VCaP (cell line): ENCODE data around the gene FOXN3.

ENCODE experiments used
- H3K27ac ChIP-seq: fragments of 450-650 bp; 2 replicates; pipeline ENCODE4 v1.5.1; 2017
- TF ChIP-seq, protein P1 (sequence below): fragments of 450-650 bp; conservative IDR thresholded peaks from 2 replicates; pipeline ENCODE4 v1.5.1; 2017; ENCODE audit warnings: mild to moderate bottlenecking, moderate library complexity

FOXN3 gene

DNA sequence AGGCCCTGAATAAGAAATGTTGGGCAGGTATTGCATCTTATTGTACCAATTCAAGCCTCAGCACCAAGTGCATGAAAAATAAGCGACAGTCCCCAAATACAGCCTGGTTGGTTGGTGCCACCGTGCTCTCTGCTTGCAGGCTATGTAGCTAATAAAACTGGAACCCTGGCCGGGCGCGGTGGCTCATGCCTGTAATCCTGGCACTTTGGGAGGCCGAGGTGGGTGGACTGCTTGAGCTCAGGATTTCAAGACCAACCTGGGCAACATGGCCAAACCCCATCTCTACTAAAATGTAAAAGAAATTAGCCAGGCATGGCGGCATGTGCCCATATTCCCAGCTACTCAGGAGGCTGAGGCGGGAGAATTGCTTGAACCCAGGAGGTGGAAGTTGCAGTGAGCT lies 25.5 kb downstream of the FOXN3 start:
- no peak overlapping the region for H3K27ac ChIP-seq
- TF ChIP-seq, protein P1, sequence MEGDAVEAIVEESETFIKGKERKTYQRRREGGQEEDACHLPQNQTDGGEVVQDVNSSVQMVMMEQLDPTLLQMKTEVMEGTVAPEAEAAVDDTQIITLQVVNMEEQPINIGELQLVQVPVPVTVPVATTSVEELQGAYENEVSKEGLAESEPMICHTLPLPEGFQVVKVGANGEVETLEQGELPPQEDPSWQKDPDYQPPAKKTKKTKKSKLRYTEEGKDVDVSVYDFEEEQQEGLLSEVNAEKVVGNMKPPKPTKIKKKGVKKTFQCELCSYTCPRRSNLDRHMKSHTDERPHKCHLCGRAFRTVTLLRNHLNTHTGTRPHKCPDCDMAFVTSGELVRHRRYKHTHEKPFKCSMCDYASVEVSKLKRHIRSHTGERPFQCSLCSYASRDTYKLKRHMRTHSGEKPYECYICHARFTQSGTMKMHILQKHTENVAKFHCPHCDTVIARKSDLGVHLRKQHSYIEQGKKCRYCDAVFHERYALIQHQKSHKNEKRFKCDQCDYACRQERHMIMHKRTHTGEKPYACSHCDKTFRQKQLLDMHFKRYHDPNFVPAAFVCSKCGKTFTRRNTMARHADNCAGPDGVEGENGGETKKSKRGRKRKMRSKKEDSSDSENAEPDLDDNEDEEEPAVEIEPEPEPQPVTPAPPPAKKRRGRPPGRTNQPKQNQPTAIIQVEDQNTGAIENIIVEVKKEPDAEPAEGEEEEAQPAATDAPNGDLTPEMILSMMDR, result no peak

DNA sequence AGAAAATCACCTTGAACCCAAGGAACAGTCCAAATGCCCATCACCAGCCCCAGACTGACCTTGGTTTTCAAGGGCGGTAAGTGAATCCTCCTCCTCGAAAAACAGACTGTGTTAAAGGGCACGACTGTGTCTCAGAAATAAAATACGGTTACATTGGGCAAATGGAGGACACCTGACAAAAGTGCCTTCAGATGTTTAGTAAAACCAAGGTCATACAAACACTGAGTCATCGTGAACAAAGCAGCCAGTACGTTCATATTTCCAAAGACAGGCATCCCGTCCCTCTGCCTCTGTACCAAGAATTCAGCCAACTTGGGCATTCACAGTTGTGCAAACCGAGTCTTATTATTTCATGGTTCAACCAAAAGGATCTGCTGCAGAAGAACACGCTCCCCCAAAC lies 25.9 kb downstream of the FOXN3 start:
- TF ChIP-seq, protein P1, result no peak
- H3K27ac ChIP-seq, result no peak overlapping the region

DNA sequence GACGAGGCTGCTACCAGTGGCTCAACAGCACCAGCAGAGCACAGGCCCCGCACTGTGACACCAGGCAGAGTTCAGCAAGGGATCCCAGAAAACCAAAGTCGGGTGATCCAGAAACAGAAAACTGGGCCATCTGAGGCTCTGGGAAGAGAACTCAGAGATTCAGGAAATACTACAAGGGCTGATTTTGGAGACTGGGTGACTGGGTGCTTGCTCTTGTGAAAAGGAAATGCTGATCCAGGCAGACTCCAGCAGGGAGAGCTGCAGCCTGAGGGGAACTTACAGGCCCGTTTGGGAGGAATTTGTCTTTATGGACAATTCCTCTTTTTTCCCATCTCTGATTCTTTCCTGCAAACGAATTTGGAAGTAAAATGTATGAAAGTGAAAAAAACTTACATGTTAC lies 28.2 kb downstream of the FOXN3 start:
- no peak overlapping the region for H3K27ac ChIP-seq
- TF ChIP-seq, protein P1, result no peak

DNA sequence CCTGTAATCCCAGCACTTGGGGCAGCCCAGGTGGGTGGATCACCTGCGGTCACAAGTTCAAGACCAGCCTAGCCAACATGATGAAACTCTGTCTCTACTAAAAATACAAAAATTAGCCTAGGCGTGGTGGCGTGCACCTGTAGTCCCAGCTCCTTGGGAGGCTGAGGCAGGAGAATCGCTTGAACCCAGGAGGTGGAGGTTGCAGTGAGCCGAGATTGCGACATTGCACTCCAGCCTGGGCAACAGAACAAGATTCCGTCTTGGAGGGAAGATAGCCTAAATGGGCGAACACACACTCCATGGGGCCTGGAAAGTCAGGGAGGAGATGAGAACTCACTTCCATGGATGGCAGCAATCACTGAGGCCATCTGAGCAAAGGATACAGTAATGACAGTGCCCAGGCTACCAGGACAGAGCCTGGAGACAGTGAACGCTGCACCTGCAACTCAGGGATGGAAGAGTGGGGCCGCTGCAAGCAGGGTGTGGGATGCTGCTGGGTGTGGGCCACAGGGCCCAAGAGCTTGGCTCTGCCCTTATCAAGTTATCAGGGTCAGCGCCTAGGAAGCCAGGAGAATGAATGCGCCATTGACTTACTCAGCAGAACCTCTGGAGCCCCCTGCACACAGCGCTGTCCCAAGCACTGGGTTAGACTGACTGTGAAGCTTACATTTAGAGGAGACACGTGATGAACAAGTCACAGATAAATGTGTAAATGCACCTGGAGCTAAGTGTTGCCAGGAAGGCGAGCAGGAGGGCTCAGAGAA lies 28.9 kb downstream of the FOXN3 start:
- no peak overlapping the region for H3K27ac ChIP-seq
- TF ChIP-seq, protein P1, result no peak

DNA sequence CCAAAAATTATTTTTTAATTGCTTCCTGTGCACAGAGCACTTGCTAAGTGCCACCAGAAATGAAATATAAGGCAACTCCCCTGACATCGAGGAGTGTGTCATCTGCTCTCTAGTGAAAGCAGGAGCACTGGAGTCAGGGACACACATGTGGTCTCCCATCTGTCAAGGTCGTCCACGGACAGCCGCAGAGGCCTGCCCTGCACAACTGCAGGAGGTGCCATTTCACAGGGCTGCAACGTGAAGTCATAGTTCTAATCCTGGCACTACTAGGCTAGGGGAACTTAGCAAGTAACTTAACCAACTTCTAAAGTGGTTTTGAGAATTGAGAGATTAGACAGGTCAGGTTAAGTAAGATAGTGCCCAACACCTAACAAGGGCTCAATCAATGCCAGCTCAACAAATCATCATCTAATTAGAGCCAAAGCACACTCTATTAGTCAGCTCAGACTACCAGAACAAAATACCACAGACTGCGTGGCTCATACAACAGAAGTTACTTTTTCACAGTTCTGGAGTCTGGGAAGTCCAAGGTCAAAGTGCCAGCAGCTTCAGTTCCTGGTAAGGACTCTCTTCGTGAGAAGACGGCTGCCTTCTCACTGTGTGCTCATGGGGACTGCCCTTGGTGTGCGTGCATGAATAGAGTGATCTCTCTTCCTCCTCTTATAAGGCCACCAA lies 30.7 kb downstream of the FOXN3 start:
- H3K27ac ChIP-seq, result no peak overlapping the region
- TF ChIP-seq, protein P1, result no peak

DNA sequence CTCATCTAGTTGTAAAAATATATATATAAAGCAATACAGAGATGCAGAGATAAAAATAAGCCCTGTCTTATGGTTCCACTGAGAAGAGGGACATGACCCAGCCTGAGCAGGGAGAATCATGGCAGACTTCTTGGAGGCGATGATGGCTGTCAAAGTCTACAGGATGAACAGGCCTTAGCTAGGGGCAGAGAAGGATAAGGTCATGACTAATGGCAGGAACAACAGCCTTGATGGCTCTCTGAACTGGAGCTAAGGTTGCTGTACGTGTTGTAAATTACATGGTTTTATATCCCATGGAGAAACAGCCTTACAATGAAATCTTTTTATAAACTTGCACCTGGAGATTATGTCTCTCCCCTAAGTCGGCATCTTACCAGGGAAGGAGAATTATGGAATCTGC lies 32.4 kb downstream of the FOXN3 start:
- TF ChIP-seq, protein P1, result no peak
- H3K27ac ChIP-seq, result no peak overlapping the region

DNA sequence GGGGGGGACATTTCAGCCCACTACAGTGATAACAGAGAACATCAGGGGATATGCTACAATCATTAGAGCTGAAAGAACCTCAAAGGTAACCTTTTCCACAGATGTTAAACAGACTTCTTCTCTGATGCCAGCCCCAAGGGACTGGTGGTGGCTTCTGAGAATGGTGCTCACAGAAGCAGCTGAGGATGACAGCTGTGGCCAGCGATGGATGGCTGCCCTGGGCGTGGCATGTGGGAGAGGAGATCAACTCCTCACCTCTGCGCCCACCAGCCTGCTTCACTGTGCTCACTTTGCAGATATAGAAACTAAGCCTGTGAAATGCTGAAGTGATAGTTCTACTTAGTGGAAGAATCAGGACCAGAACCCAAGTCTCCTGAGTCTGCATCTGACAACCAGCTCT lies 33.0 kb downstream of the FOXN3 start:
- TF ChIP-seq, protein P1, result no peak
- no peak overlapping the region for H3K27ac ChIP-seq
